ENCODE measurements around the gene C10orf143. TPM values are rescaled to one million over a fixed set of nuclear protein-coding genes. Genes with fewer than 3 reads are reported as not detected.

Gene C10orf143
- total and polyA plus RNA-seq, 2 of the 4 experiments (the other 2 are of a cell fraction), result 0.36 to 0.60 TPM

DNA sequence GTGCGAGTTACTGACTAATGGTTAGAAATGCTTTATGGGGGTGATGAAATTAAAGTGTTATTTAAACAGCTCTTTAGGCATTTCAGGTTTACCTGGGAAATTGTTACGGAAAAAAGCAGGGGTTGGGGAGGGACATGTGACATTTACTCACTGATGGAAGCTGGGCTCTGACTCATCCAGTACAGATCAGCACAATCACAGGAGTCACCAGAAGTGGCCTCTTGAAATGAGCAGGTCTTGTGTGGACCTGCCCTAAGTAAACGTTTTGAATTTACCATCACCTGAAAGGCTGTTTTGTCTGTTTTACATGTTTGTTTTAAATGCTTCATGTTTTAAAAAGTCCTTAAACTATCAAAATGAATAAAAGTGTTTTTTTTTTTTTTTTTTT, 27.8 kb upstream of the C10orf143 start:
- no peak for TF ChIP-seq NFE2L2 (IDR thresholded peaks at IDR 0.05; ENCODE audit: low read depth, low read length)
- 0 out of 2 replicates have a peak, but pooled peaks have one; percentile 6 for TF ChIP-seq FOS (IDR thresholded peaks at IDR 0.05; ENCODE audit: low read depth, low read length)
- TF ChIP-seq, protein P1, sequence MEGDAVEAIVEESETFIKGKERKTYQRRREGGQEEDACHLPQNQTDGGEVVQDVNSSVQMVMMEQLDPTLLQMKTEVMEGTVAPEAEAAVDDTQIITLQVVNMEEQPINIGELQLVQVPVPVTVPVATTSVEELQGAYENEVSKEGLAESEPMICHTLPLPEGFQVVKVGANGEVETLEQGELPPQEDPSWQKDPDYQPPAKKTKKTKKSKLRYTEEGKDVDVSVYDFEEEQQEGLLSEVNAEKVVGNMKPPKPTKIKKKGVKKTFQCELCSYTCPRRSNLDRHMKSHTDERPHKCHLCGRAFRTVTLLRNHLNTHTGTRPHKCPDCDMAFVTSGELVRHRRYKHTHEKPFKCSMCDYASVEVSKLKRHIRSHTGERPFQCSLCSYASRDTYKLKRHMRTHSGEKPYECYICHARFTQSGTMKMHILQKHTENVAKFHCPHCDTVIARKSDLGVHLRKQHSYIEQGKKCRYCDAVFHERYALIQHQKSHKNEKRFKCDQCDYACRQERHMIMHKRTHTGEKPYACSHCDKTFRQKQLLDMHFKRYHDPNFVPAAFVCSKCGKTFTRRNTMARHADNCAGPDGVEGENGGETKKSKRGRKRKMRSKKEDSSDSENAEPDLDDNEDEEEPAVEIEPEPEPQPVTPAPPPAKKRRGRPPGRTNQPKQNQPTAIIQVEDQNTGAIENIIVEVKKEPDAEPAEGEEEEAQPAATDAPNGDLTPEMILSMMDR (conservative IDR thresholded peaks at IDR 0.05; ENCODE audit: low read depth, low read length), result no peak
- TF ChIP-seq MAFK (IDR thresholded peaks at IDR 0.05; ENCODE audit: low read depth, low read length), result peak; percentile 28; the same call in 1 of the 2 replicates
- TF ChIP-seq MXI1 (IDR thresholded peaks at IDR 0.05; ENCODE audit: borderline replicate concordance, low read depth, low read length), result no peak
- TF ChIP-seq, protein P2, sequence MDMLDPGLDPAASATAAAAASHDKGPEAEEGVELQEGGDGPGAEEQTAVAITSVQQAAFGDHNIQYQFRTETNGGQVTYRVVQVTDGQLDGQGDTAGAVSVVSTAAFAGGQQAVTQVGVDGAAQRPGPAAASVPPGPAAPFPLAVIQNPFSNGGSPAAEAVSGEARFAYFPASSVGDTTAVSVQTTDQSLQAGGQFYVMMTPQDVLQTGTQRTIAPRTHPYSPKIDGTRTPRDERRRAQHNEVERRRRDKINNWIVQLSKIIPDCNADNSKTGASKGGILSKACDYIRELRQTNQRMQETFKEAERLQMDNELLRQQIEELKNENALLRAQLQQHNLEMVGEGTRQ (IDR thresholded peaks at IDR 0.05; ENCODE audit: low read depth, low read length), result peak; percentile 70
- Histone ChIP-seq H3K18ac (ENCODE audit: low read depth, low read length) (no peak overlapping the region), H2BK20ac (ENCODE audit: low read depth, low read length) (no peak overlapping the region), H2AK5ac (ENCODE audit: low read depth, low read length) (no peak overlapping the region), H4K5ac (ENCODE audit: low read depth, low read length) (no peak overlapping the region), H3K27ac (ENCODE audit: insufficient read depth, low read length) (no peak overlapping the region), H3K79me1 (ENCODE audit: low read depth in 1 of 2, low read length in 2 of 2) (peaks cover 15 to 38% of the 10 kb centered on the region in 2 experiments; a peak in 3 of 4 replicates), H2BK15ac (ENCODE audit: low read depth, low read length) (no peak overlapping the region), H3K56ac (ENCODE audit: extremely low read depth, insufficient read depth, low read length) (no peak overlapping the region), H2BK120ac (ENCODE audit: low read depth, low read length) (no peak overlapping the region), H4K8ac (ENCODE audit: low read depth in 2 of 2, low read length in 2 of 2) (no peak overlapping the region), H3K9ac (ENCODE audit: low read depth, low read length) (no peak overlapping the region), H2AK9ac (replicated peaks; ENCODE audit: low read depth, low read length, poor library complexity) (no peak overlapping the region), H4K20me1 (ENCODE audit: insufficient read depth, low read length) (peaks cover 49% of the 10 kb centered on the region), H3K14ac (replicated peaks; ENCODE audit: low read depth, low read length) (no peak overlapping the region), H3K4me1 (ENCODE audit: control insufficient read depth, insufficient read depth, low read length) (peaks cover 18% of the 10 kb centered on the region), H3K4me3 (ENCODE audit: insufficient read depth, low read depth, low read length) (no peak overlapping the region), H2AFZ (replicated peaks; ENCODE audit: low read length, poor library complexity) (no peak overlapping the region), H3K9me3 (ENCODE audit: control insufficient read depth, insufficient read depth, low read length) (no peaks in the 10 kb centered on the region), H4K91ac (ENCODE audit: insufficient read depth, low read depth, low read length) (no peak overlapping the region), H3K4ac (ENCODE audit: low read depth, low read length) (no peak overlapping the region), H2BK5ac (ENCODE audit: low read depth, low read length, poor library complexity, severe bottlenecking) (peak overlapping the region; percentile 16), H3K4me2 (ENCODE audit: low read depth, low read length) (no peak overlapping the region; the same call in 1 of the 2 replicates), H3K27me3 (ENCODE audit: control insufficient read depth, insufficient read depth, low read length) (no peaks in the 10 kb centered on the region), H3K9me1 (ENCODE audit: insufficient read depth, low read length) (peaks cover 18% of the 10 kb centered on the region; the same call in 1 of the 2 replicates), H3K36me3 (ENCODE audit: control insufficient read depth, insufficient read depth, low read length) (peaks cover 8% of the 10 kb centered on the region; the same call in 1 of the 2 replicates), H3K23ac (ENCODE audit: low read depth, low read length) (no peak overlapping the region)
- CTCF ChIA-PET, result no interaction called here
- ATAC-seq (ENCODE audit: low read depth) (no peak), DNase-seq (peak; percentile 69)
- in situ Hi-C loops (cut with MboI; ENCODE audit: low sequenced_read_pairs), result no loop called here
- whole genome bisulfite sequencing, 2 experiments (ENCODE audit: extremely low coverage in 2 of 2, insufficient read length in 1 of 2), result no CpG with 5 or more reads among the region's 3 CpGs
- intact Hi-C loops (cut with micrococcal nuclease), result no loop called here
- BruUV-seq (replicated peaks), result no TSS peak
- dilution Hi-C loops (cut with HindIII; ENCODE audit: low sequenced_read_pairs, unreplicated experiment), result no loop called here
- POLR2A ChIA-PET (ENCODE audit: unreplicated experiment), result no interaction called here
